HCT116 (cell line): ENCODE results near the gene SEMA5A. TPM values are rescaled to one million over a fixed set of nuclear protein-coding genes. Genes with fewer than 3 reads are reported as not detected.

Experiments used
- ATAC-seq: fragments of 200-7000 bp; cut with Tn5 transposase; 2 replicates; pipeline ENCODE4 v1.9.1; 2020; ENCODE audit warnings: mild to moderate bottlenecking, moderate library complexity
- BruUV-seq: library from RNA; stranded (reverse); fragments of 400-500 nt; replicated peaks from 2 replicates; lab custom pipeline; 2021; lab: Mats Ljungman, UMichigan
- CTCF ChIA-PET: fragments of 300-600 bp; sonication (Branson Sonifier 250); formaldehyde crosslinking; loops from one replicate; lab custom pipeline; 2021; ENCODE audit warnings: antibody characterized with exemption; lab: Charles Lee
- POLR2A ChIA-PET: fragments of 300-600, 350-600 bp; sonication (Branson Sonifier 250); formaldehyde crosslinking; loops from one replicate; lab custom pipeline; 2021; ENCODE audit warnings: antibody characterized with exemption; lab: Charles Lee
- RAD21 ChIA-PET, 2 experiments: fragments of 300-600 bp; sonication (Branson Sonifier 250); formaldehyde crosslinking; loops; one replicate each; lab custom pipeline; 2023; ENCODE audit warnings: low total read pairs in 2 of 2; ENCODE audit not compliant: uncharacterized antibody in 2 of 2, unreplicated experiment in 2 of 2, low non-redundant PET in 1 of 2; lab: Charles Lee
- DNase-seq: peaks from one replicate; pipeline ENCODE4 v3.0.0-alpha.2; 2010; ENCODE audit warnings: low read depth, low spot score
- H2AFZ ChIP-seq: fragments of 200-600 bp; shearing (Covaris generic), sonication (generic); 2 replicates; pipeline ENCODE4 v1.6.1; 2017; ENCODE audit warnings: low read depth, mixed run types, mixed read lengths, antibody characterized with exemption, low read length; ENCODE audit not compliant: poor library complexity, severe bottlenecking
- H3K27ac ChIP-seq: 2 replicates; pipeline ENCODE4 v1.5.1; 2012; ENCODE audit warnings: low read depth, low read length
- H3K27me3 ChIP-seq: fragments of 200-600 bp; sonication (generic); 2 replicates; pipeline ENCODE4 v1.6.1; 2016; ENCODE audit warnings: mixed run types, low read length, mixed read lengths; ENCODE audit not compliant: insufficient read depth
- H3K36me3 ChIP-seq, 2 experiments: fragments of 200-500 bp in 1 of 2; fragments of 200-600 bp in 1 of 2; sonication (Bioruptor generic) in 1 of 2; sonication (generic) in 1 of 2; 2 replicates each; pipeline versions ENCODE4 v1.5.1 to v1.6.1; 2014 to 2016; ENCODE audit warnings: low read length in 2 of 2, inconsistent platforms in 1 of 2, mixed read lengths in 1 of 2, mixed run types in 1 of 2; ENCODE audit not compliant: insufficient read depth in 2 of 2, control insufficient read depth in 1 of 2
- H3K4me1 ChIP-seq, 2 experiments: fragments of 200-600 bp in 1 of 2; sonication (generic) in 1 of 2; 2 replicates each; pipeline versions ENCODE4 v1.5.1 to v1.6.1; 2012 to 2017; ENCODE audit warnings: low read length in 2 of 2, inconsistent platforms in 1 of 2, mild to moderate bottlenecking in 1 of 2, mixed read lengths in 1 of 2, mixed run types in 1 of 2, moderate library complexity in 1 of 2; ENCODE audit not compliant: insufficient read depth in 2 of 2, control insufficient read depth in 1 of 2
- H3K4me2 ChIP-seq: fragments of 200-600 bp; sonication (generic); 2 replicates; pipeline ENCODE4 v1.6.1; 2017; ENCODE audit warnings: mixed run types, low read length, mixed read lengths
- H3K4me3 ChIP-seq, 2 experiments: fragments of 200-600 bp in 1 of 2; sonication (generic) in 1 of 2; replicated peaks in 1 of 2; 2 replicates each; pipeline ENCODE4 v1.5.1; 2011 to 2016; ENCODE audit warnings: low read length in 2 of 2, control low read depth in 1 of 2, low read depth in 1 of 2, mild to moderate bottlenecking in 1 of 2, mixed read lengths in 1 of 2, mixed run types in 1 of 2
- H3K79me2 ChIP-seq: fragments of 200-600 bp; sonication (generic); 2 replicates; pipeline ENCODE4 v1.6.1; 2017; ENCODE audit warnings: mild to moderate bottlenecking, mixed run types, low read length, moderate library complexity, mixed read lengths; ENCODE audit not compliant: insufficient read depth
- H3K9ac ChIP-seq: fragments of 200-600 bp; sonication (generic); 2 replicates; pipeline ENCODE4 v1.6.1; 2016; ENCODE audit warnings: low read length, mixed read lengths
- H3K9me2 ChIP-seq: fragments of 200-600 bp; sonication (generic), shearing (Covaris generic); 2 replicates; pipeline ENCODE4 v1.6.1; 2017; ENCODE audit warnings: mixed run types, mild to moderate bottlenecking, moderate library complexity; ENCODE audit not compliant: insufficient read depth
- H3K9me3 ChIP-seq, 2 experiments: fragments of 200-500 bp in 1 of 2; fragments of 200-600 bp in 1 of 2; sonication (Bioruptor generic) in 1 of 2; sonication (generic) in 1 of 2; 2 replicates each; pipeline ENCODE4 v1.6.1; 2014 to 2017; ENCODE audit warnings: low read length in 2 of 2, mixed read lengths in 2 of 2, inconsistent platforms in 1 of 2, low read depth in 1 of 2, mild to moderate bottlenecking in 1 of 2, mixed run types in 1 of 2, moderate library complexity in 1 of 2; ENCODE audit not compliant: control insufficient read depth in 1 of 2, insufficient read depth in 1 of 2
- H4K20me1 ChIP-seq: fragments of 200-600 bp; sonication (generic), shearing (Covaris generic); 2 replicates; pipeline ENCODE4 v1.6.1; 2017; ENCODE audit warnings: mixed run types, mild to moderate bottlenecking, moderate library complexity; ENCODE audit not compliant: insufficient read depth
- CBX3 ChIP-seq: IDR thresholded peaks from 2 replicates; pipeline ENCODE4 v1.6.1; 2012; ENCODE audit warnings: low read depth
- CEBPB ChIP-seq: IDR thresholded peaks from 2 replicates; pipeline ENCODE4 v1.6.1; 2012; ENCODE audit warnings: low read depth
- ELF1 ChIP-seq: IDR thresholded peaks from 2 replicates; pipeline ENCODE4 v1.6.1; 2012; ENCODE audit warnings: low read depth, borderline replicate concordance
- JUND ChIP-seq: IDR thresholded peaks from 2 replicates; pipeline ENCODE4 v1.6.1; 2012
- MAX ChIP-seq: IDR thresholded peaks from 2 replicates; pipeline ENCODE4 v1.6.1; 2012
- RAD21 ChIP-seq: IDR thresholded peaks from 2 replicates; pipeline ENCODE4 v1.6.1; 2012; ENCODE audit warnings: low read depth, mild to moderate bottlenecking
- SIN3A ChIP-seq: IDR thresholded peaks from 2 replicates; pipeline ENCODE4 v1.6.1; 2012; ENCODE audit warnings: low read depth
- SP1 ChIP-seq: IDR thresholded peaks from 2 replicates; pipeline ENCODE4 v1.6.1; 2012; ENCODE audit warnings: low read depth
- SRF ChIP-seq: IDR thresholded peaks from 2 replicates; pipeline ENCODE4 v1.6.1; 2012; ENCODE audit warnings: low read depth
- TCF7L2 ChIP-seq: IDR thresholded peaks from 2 replicates; pipeline ENCODE4 v1.7.0; 2011; ENCODE audit warnings: borderline replicate concordance, inconsistent platforms; ENCODE audit not compliant: insufficient read depth, insufficient read length; ENCODE audit errors: extremely low read depth
- YY1 ChIP-seq: IDR thresholded peaks from 2 replicates; pipeline ENCODE4 v1.6.1; 2011; ENCODE audit warnings: low read length, low read depth, moderate library complexity, mild to moderate bottlenecking; ENCODE audit not compliant: insufficient replicate concordance; ENCODE audit errors: extremely low read depth
- ZFX ChIP-seq: fragments of 450-650 bp; IDR thresholded peaks from 2 replicates; pipeline ENCODE4 v1.6.1; 2017
- ZNF274 ChIP-seq: fragments of 200-500 bp; sonication (Bioruptor generic); IDR thresholded peaks from 2 replicates; pipeline ENCODE4 v1.6.1; 2014; ENCODE audit warnings: mild to moderate bottlenecking, low read depth, low read length, inconsistent platforms
- intact Hi-C: fragments of 100-400 bp; cut with micrococcal nuclease; formaldehyde crosslinking; loops from 2 replicates; pipeline ENCODE4 v1.10.0; 2022
- total RNA-seq: library from RNA; stranded (reverse); gene quantifications from one replicate; pipeline ENCODE4 v1.2.1, GENCODE V29; 2021; ENCODE audit not compliant: unreplicated experiment
- TF ChIP-seq, protein P1 (sequence below): IDR thresholded peaks from 2 replicates; pipeline ENCODE4 v1.6.1; 2012
- TF ChIP-seq, protein P2 (sequence below): IDR thresholded peaks from 2 replicates; pipeline ENCODE4 v1.6.1; 2011; ENCODE audit warnings: mild to moderate bottlenecking, low read length, moderate library complexity; ENCODE audit not compliant: insufficient replicate concordance; ENCODE audit errors: extremely low read depth
- TF ChIP-seq, protein P3 (sequence below), 3 experiments: fragments of 200-600 bp in 1 of 3; sonication (generic) in 1 of 3; IDR thresholded peaks in 2 of 3; conservative IDR thresholded peaks in 1 of 3; 2 replicates each; pipeline ENCODE4 v1.5.1; 2012 to 2017; ENCODE audit warnings: low read depth in 2 of 3, low read length in 2 of 3, antibody characterized with exemption in 1 of 3, borderline replicate concordance in 1 of 3, control low read depth in 1 of 3, mild to moderate bottlenecking in 1 of 3, mixed read lengths in 1 of 3, mixed run types in 1 of 3, moderate library complexity in 1 of 3; ENCODE audit not compliant: insufficient read depth in 1 of 3

Gene SEMA5A
- total RNA-seq, 1 experiment from 2014 or later: 0.02 TPM

GRCh38 chr5:9374025-9374424 is 171.8 kb downstream of the SEMA5A start:
- no peak for DNase-seq
- intact Hi-C loops: no loop called here
- Histone ChIP-seq H3K27me3 (no peaks in the 10 kb centered on the region), H4K20me1 (no peaks in the 10 kb centered on the region), H3K79me2 (no peaks in the 10 kb centered on the region), H2AFZ (no peak overlapping the region), H3K36me3 (no peaks in the 10 kb centered on the region), H3K4me2 (no peak overlapping the region), H3K4me1 (no peaks in the 10 kb centered on the region), H3K9me3 (peaks cover 14 to 21% of the 10 kb centered on the region in 2 experiments; a peak in 2 of 4 replicates), H3K9me2 (no peaks in the 10 kb centered on the region), H3K4me3 (no peak overlapping the region), H3K27ac (no peak overlapping the region), H3K9ac (no peak overlapping the region)
- ChIA-PET POLR2A (no interaction called here), RAD21 (no interaction called here), CTCF (no interaction called here)
- ATAC-seq: no peak
- no TSS peak for BruUV-seq
- TF ChIP-seq CBX3 (no peak), TCF7L2 (no peak), YY1 (no peak), SIN3A (no peak), RAD21 (no peak), SRF (no peak), ZNF274 (no peak), ZFX (no peak), CEBPB (no peak), MAX (no peak), ELF1 (no peak), JUND (no peak), SP1 (no peak)
- TF ChIP-seq, protein P1, sequence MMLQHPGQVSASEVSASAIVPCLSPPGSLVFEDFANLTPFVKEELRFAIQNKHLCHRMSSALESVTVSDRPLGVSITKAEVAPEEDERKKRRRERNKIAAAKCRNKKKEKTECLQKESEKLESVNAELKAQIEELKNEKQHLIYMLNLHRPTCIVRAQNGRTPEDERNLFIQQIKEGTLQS: no peak
- TF ChIP-seq, protein P2, sequence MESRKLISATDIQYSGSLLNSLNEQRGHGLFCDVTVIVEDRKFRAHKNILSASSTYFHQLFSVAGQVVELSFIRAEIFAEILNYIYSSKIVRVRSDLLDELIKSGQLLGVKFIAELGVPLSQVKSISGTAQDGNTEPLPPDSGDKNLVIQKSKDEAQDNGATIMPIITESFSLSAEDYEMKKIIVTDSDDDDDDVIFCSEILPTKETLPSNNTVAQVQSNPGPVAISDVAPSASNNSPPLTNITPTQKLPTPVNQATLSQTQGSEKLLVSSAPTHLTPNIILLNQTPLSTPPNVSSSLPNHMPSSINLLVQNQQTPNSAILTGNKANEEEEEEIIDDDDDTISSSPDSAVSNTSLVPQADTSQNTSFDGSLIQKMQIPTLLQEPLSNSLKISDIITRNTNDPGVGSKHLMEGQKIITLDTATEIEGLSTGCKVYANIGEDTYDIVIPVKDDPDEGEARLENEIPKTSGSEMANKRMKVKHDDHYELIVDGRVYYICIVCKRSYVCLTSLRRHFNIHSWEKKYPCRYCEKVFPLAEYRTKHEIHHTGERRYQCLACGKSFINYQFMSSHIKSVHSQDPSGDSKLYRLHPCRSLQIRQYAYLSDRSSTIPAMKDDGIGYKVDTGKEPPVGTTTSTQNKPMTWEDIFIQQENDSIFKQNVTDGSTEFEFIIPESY: no peak
- TF ChIP-seq, protein P3, sequence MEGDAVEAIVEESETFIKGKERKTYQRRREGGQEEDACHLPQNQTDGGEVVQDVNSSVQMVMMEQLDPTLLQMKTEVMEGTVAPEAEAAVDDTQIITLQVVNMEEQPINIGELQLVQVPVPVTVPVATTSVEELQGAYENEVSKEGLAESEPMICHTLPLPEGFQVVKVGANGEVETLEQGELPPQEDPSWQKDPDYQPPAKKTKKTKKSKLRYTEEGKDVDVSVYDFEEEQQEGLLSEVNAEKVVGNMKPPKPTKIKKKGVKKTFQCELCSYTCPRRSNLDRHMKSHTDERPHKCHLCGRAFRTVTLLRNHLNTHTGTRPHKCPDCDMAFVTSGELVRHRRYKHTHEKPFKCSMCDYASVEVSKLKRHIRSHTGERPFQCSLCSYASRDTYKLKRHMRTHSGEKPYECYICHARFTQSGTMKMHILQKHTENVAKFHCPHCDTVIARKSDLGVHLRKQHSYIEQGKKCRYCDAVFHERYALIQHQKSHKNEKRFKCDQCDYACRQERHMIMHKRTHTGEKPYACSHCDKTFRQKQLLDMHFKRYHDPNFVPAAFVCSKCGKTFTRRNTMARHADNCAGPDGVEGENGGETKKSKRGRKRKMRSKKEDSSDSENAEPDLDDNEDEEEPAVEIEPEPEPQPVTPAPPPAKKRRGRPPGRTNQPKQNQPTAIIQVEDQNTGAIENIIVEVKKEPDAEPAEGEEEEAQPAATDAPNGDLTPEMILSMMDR (IDR thresholded peaks at IDR 0.05 in 2 of 3, conservative IDR thresholded peaks at IDR 0.05 in 1 of 3; ENCODE audit: borderline replicate concordance in 1 of 3, insufficient read depth in 1 of 3, low read depth in 2 of 3, low read length in 2 of 3): no peak
